HG02763 (cell line): ENCODE results near the gene KRT7.

Source experiments
- ATAC-seq: cut with Tn5 transposase; IDR thresholded peaks from one replicate; pipeline ENCODE4 v1.9.1; 2021; ENCODE audit warnings: mild to moderate bottlenecking, moderate library complexity; ENCODE audit not compliant: unreplicated experiment

KRT7 gene

GRCh38 chr12:52232674-52233461 lies at the start of gene KRT7:
TSS of gene KRT7 (plus strand) at chr12:52233243. CDS start at chr12:52233297, 54 bp downstream.
- no peak for ATAC-seq

GRCh38 chr12:52183544-52183910 lies 49.5 kb upstream of the KRT7 start:
- no peak for ATAC-seq

GRCh38 chr12:52183971-52184370 lies 49.1 kb upstream of the KRT7 start:
- ATAC-seq = no peak

GRCh38 chr12:52184813-52185212 lies 48.2 kb upstream of the KRT7 start:
- no peak for ATAC-seq

GRCh38 chr12:52185400-52185967 lies 47.6 kb upstream of the KRT7 start:
- no peak for ATAC-seq

GRCh38 chr12:52186118-52186840 lies 46.8 kb upstream of the KRT7 start:
- ATAC-seq = no peak

GRCh38 chr12:52187206-52187605 lies 45.8 kb upstream of the KRT7 start:
- ATAC-seq = no peak

GRCh38 chr12:52187640-52188039 lies 45.4 kb upstream of the KRT7 start:
- no peak for ATAC-seq

- ATAC-seq = no peak
These were observed 44.4 kb upstream of the KRT7 start for GRCh38 chr12:52188658-52189057.

GRCh38 chr12:52189376-52190174 lies 43.5 kb upstream of the KRT7 start:
- no peak for ATAC-seq

GRCh38 chr12:52190860-52191729 lies 41.9 kb upstream of the KRT7 start:
- ATAC-seq = no peak

GRCh38 chr12:52191841-52192791 lies 40.9 kb upstream of the KRT7 start, which contains the start of gene KRT80:
TSS of gene KRT80 (minus strand) at chr12:52192014. CDS start at chr12:52191902, 112 bp downstream.
- ATAC-seq = no peak

- ATAC-seq = no peak
These were observed 39.5 kb upstream of the KRT7 start for GRCh38 chr12:52193532-52193931.

GRCh38 chr12:52193991-52194390 lies 39.1 kb upstream of the KRT7 start:
- ATAC-seq = no peak

GRCh38 chr12:52195065-52195730 lies 37.8 kb upstream of the KRT7 start:
- no peak for ATAC-seq

- no peak for ATAC-seq
These were observed 35.4 kb upstream of the KRT7 start for GRCh38 chr12:52197371-52198231.

GRCh38 chr12:52198454-52199215 lies 34.4 kb upstream of the KRT7 start:
- no peak for ATAC-seq
